Astrocyte (in vitro differentiated cells and primary cell): ENCODE results near the gene RBM25. TPM values are rescaled to one million over a fixed set of nuclear protein-coding genes. Genes with fewer than 3 reads are reported as not detected.

ENCODE experiments used
- DNase-seq: peaks from one replicate; pipeline ENCODE4 v3.0.0-alpha.2; 2010; ENCODE audit warnings: low read depth
- FAIRE-seq: peaks from 2 replicates; lab custom pipeline; 2011; peaks lifted over from hg19 to GRCh38; lab: Jason Lieb, UNC
- H2AFZ ChIP-seq: 2 replicates; pipeline ENCODE4 v1.6.0; 2012; ENCODE audit warnings: low read depth, low read length, inconsistent platforms
- H3K27ac ChIP-seq: 2 replicates; pipeline ENCODE4 v1.5.1; 2011; ENCODE audit warnings: low read depth, low read length, inconsistent platforms
- H3K27me3 ChIP-seq: 2 replicates; pipeline ENCODE4 v1.6.0; 2011; ENCODE audit warnings: low read length, inconsistent platforms; ENCODE audit not compliant: insufficient read depth
- H3K36me3 ChIP-seq: 2 replicates; pipeline ENCODE4 v1.5.1; 2011; ENCODE audit warnings: low read length, inconsistent platforms; ENCODE audit not compliant: insufficient read depth
- H3K4me1 ChIP-seq: 2 replicates; pipeline ENCODE4 v1.5.1; 2011; ENCODE audit warnings: low read length, inconsistent platforms; ENCODE audit not compliant: insufficient read depth
- H3K4me2 ChIP-seq: 2 replicates; pipeline ENCODE4 v1.6.0; 2012; ENCODE audit warnings: low read length, inconsistent platforms
- H3K4me3 ChIP-seq: 2 replicates; pipeline ENCODE4 v1.5.1; 2011; ENCODE audit warnings: low read depth, mild to moderate bottlenecking, low read length, inconsistent platforms; ENCODE audit not compliant: insufficient read depth
- H3K79me2 ChIP-seq: 2 replicates; pipeline ENCODE4 v1.6.0; 2012; ENCODE audit warnings: mild to moderate bottlenecking, low read length, inconsistent platforms; ENCODE audit not compliant: insufficient read depth
- H3K9ac ChIP-seq: 2 replicates; pipeline ENCODE4 v1.6.0; 2012; ENCODE audit warnings: mild to moderate bottlenecking, low read length, inconsistent platforms
- H3K9me3 ChIP-seq: 2 replicates; pipeline ENCODE4 v1.5.1; 2012; ENCODE audit warnings: low read depth, mild to moderate bottlenecking, low read length, inconsistent platforms; ENCODE audit not compliant: insufficient read depth
- H4K20me1 ChIP-seq: 2 replicates; pipeline ENCODE4 v1.6.0; 2012; ENCODE audit warnings: low read length, inconsistent platforms; ENCODE audit not compliant: insufficient read depth
- H3K27ac Mint-ChIP-seq: one replicate; pipeline ENCODE4 v1.8.0; 2021; ENCODE audit warnings: mild to moderate bottlenecking, mixed read lengths; ENCODE audit not compliant: unreplicated experiment
- H3K27me3 Mint-ChIP-seq: one replicate; pipeline ENCODE4 v1.8.0; 2021; ENCODE audit warnings: low read depth, mixed read lengths; ENCODE audit not compliant: unreplicated experiment
- H3K36me3 Mint-ChIP-seq: one replicate; pipeline ENCODE4 v1.8.0; 2021; ENCODE audit warnings: low read depth, mixed read lengths; ENCODE audit not compliant: unreplicated experiment
- H3K4me1 Mint-ChIP-seq: one replicate; pipeline ENCODE4 v1.8.0; 2021; ENCODE audit warnings: low read depth, mixed read lengths; ENCODE audit not compliant: unreplicated experiment
- H3K4me3 Mint-ChIP-seq: one replicate; pipeline ENCODE4 v1.8.0; 2021; ENCODE audit warnings: mild to moderate bottlenecking, moderate library complexity, mixed read lengths; ENCODE audit not compliant: unreplicated experiment
- H3K9me3 Mint-ChIP-seq: one replicate; pipeline ENCODE4 v1.8.0; 2021; ENCODE audit warnings: mild to moderate bottlenecking, mixed read lengths; ENCODE audit not compliant: unreplicated experiment
- EZH2 ChIP-seq: IDR thresholded peaks from 2 replicates; pipeline ENCODE4 v1.6.1; 2012; ENCODE audit warnings: mild to moderate bottlenecking, low read length, inconsistent platforms; ENCODE audit not compliant: insufficient read depth
- total RNA-seq: library from RNA; stranded (reverse); gene quantifications from 2 replicates; pipeline ENCODE4 v1.2.1, GENCODE V29; 2021
- TF ChIP-seq, protein P1 (sequence below): IDR thresholded peaks from 2 replicates; pipeline ENCODE4 v1.5.1; 2011; ENCODE audit warnings: low read depth, mild to moderate bottlenecking, inconsistent platforms, low read length, moderate library complexity; ENCODE audit not compliant: insufficient read depth

The RBM25 gene
- total RNA-seq, 1 donor from 2014 or later, result 101 TPM

DNA sequence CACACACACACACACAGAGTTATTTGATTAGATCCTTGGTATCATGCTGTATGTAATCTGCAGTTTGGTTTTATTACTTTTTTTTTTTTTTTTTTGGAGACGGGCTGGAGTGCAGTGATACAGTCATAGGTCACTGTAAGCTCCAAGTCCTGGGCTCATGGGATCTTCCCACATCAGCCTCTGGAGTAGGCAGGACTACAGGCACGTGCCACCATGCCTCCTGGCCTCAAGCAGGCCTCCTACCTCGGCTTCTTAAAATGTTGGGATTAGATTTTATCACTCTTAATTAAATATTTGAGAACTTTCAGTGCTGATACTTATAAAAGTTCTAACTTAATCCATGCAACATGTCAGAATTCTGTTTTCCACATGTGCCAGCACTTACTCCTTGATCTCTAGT is 46.7 kb downstream of the RBM25 start:
- Mint-ChIP-seq H3K4me1 (peaks cover 3% of the 10 kb centered on the region), H3K27me3 (no peaks in the 10 kb centered on the region), H3K36me3 (peaks cover 15% of the 10 kb centered on the region), H3K4me3 (no peak overlapping the region), H3K9me3 (no peaks in the 10 kb centered on the region), H3K27ac (no peak overlapping the region)
- peaks cover 3% of the 10 kb centered on the region for H3K4me1 ChIP-seq
- H3K9ac ChIP-seq, result no peak overlapping the region
- peaks cover 14% of the 10 kb centered on the region for H3K79me2 ChIP-seq
- H3K27me3 ChIP-seq, result no peaks in the 10 kb centered on the region
- no peak overlapping the region for H3K4me3 ChIP-seq
- peaks cover 76% of the 10 kb centered on the region for H3K36me3 ChIP-seq
- no peak overlapping the region for H2AFZ ChIP-seq
- no peak for DNase-seq
- no peak for TF ChIP-seq EZH2
- H3K9me3 ChIP-seq, result no peaks in the 10 kb centered on the region
- no peak overlapping the region for H3K4me2 ChIP-seq
- peaks cover 5% of the 10 kb centered on the region for H4K20me1 ChIP-seq
- FAIRE-seq, result no peak
- H3K27ac ChIP-seq, result no peak overlapping the region

DNA sequence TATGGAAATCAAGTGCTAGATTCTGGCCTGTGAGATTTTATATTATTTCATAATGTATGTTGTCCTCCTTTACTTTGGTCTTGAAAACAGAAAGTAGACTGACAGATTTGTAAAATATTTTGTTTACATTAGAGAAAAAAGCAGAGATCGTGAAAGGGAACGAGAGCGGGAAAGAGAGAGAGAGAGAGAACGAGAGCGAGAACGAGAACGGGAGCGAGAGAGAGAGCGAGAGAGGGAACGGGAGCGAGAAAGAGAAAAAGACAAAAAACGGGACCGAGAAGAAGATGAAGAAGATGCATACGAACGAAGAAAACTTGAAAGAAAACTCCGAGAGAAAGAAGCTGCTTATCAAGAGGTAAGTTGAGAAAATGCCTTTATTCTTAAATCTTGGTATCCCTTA is 47.4 kb downstream of the RBM25 start:
- peaks cover 7% of the 10 kb centered on the region for H3K79me2 ChIP-seq
- Mint-ChIP-seq H3K9me3 (no peaks in the 10 kb centered on the region), H3K27ac (no peak overlapping the region), H3K27me3 (no peaks in the 10 kb centered on the region), H3K4me3 (no peak overlapping the region), H3K4me1 (peaks cover 3% of the 10 kb centered on the region), H3K36me3 (peaks cover 13% of the 10 kb centered on the region)
- H3K27ac ChIP-seq, result no peak overlapping the region
- DNase-seq (no peak), FAIRE-seq (no peak)
- TF ChIP-seq, protein P1, sequence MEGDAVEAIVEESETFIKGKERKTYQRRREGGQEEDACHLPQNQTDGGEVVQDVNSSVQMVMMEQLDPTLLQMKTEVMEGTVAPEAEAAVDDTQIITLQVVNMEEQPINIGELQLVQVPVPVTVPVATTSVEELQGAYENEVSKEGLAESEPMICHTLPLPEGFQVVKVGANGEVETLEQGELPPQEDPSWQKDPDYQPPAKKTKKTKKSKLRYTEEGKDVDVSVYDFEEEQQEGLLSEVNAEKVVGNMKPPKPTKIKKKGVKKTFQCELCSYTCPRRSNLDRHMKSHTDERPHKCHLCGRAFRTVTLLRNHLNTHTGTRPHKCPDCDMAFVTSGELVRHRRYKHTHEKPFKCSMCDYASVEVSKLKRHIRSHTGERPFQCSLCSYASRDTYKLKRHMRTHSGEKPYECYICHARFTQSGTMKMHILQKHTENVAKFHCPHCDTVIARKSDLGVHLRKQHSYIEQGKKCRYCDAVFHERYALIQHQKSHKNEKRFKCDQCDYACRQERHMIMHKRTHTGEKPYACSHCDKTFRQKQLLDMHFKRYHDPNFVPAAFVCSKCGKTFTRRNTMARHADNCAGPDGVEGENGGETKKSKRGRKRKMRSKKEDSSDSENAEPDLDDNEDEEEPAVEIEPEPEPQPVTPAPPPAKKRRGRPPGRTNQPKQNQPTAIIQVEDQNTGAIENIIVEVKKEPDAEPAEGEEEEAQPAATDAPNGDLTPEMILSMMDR, result no peak
- no peak for TF ChIP-seq EZH2
- H3K4me3 ChIP-seq, result no peak overlapping the region
- no peak overlapping the region for H3K9ac ChIP-seq
- no peak overlapping the region for H3K4me2 ChIP-seq
- H3K9me3 ChIP-seq, result no peaks in the 10 kb centered on the region
- H4K20me1 ChIP-seq, result peaks cover 3% of the 10 kb centered on the region
- H3K4me1 ChIP-seq, result peaks cover 3% of the 10 kb centered on the region
- peaks cover 71% of the 10 kb centered on the region for H3K36me3 ChIP-seq
- H3K27me3 ChIP-seq, result no peaks in the 10 kb centered on the region
- H2AFZ ChIP-seq, result no peak overlapping the region

DNA sequence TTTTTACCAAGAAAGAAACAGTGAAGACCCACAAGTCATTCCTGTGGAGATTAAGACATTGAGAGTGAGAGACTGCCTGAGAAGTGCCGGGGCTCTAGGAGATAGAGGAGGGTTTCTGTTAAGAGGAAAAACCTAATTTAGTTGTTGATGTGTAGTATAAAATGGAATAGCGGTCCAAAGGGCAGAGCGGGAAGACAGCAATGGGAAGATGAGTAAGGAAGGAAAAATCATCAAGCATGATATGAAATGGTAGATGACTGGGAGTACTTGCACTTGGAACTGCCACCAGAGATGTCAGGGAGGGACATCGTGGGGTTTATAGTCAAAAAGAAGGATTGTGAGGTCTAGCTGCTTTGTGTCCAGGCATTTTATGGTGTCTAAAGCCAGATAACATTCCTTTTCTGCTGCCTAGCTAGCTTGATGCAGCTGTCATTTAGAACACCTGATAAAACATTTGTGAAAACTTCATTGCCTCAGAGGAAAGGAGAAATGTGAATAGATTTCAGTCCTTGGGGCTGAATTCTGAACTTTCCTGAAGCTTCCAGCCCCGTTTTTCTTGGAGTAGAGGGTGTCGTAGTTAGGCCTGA is 57.8 kb downstream of the RBM25 start:
- Histone ChIP-seq H4K20me1 (peaks cover 33% of the 10 kb centered on the region), H3K27me3 (no peaks in the 10 kb centered on the region), H3K4me3 (no peak overlapping the region), H3K9ac (no peak overlapping the region), H3K79me2 (peaks cover 23% of the 10 kb centered on the region), H2AFZ (no peak overlapping the region), H3K4me2 (no peak overlapping the region), H3K9me3 (no peaks in the 10 kb centered on the region), H3K27ac (no peak overlapping the region), H3K36me3 (peaks cover 77% of the 10 kb centered on the region), H3K4me1 (no peaks in the 10 kb centered on the region)
- Mint-ChIP-seq H3K27me3 (no peaks in the 10 kb centered on the region), H3K36me3 (peaks cover 10% of the 10 kb centered on the region), H3K4me1 (no peaks in the 10 kb centered on the region), H3K4me3 (no peak overlapping the region), H3K9me3 (no peaks in the 10 kb centered on the region), H3K27ac (no peak overlapping the region)
- no peak for DNase-seq
- FAIRE-seq, result no peak
- TF ChIP-seq, protein P1, result no peak
- TF ChIP-seq EZH2, result no peak
